Measurements from ENCODE around the gene CHIC2.
"Not testable (repeated sequence)": the region's sequence is repeated elsewhere in the genome, so short reads cannot be mapped to it uniquely, and the experiment has no call there.

Gene CHIC2

DNA sequence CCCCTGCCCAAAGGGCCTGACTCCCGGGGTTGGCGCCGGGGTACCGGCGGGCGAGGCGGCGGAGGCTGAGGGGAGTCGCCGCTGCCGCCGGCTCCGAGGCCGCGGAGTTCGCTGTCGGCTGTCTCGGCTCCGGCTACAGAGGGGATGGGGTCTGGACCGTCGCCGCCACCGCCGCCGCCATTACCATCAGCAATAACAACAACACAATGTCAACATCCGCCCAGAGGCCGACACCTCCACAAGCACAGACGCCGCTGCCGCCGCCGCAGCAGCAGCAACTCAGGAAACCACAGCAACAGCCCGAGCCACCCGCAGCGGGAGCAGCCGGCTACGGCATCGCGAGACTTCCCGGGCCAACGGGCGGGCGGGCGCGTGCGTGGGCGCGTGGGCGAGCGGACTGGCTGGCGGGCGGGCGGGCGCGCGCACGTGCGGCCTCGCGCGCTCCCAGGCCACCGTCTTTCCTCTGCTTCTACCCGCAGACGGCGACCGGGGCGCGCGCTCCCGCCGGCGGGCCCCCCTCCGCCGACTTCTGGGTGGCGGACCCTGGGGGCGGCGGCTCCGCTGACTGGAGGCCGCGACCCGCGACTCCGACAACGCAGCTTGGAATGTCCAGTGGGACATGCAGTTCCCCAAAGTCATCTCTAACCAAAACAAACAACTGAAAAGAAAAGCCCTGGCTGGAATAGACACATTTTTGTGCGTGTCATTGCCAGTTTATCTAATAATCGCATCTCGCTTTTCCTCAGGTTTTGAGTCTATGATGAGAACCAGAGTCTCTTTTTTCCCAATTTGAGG, at the start of gene CHIC2:
CHIC2 (minus strand) TSS at position 289 of the 795 bp plus-strand sequence. CDS start 305 bp downstream, outside the sequence.
- peak; percentile 97 for DNase-seq

DNA sequence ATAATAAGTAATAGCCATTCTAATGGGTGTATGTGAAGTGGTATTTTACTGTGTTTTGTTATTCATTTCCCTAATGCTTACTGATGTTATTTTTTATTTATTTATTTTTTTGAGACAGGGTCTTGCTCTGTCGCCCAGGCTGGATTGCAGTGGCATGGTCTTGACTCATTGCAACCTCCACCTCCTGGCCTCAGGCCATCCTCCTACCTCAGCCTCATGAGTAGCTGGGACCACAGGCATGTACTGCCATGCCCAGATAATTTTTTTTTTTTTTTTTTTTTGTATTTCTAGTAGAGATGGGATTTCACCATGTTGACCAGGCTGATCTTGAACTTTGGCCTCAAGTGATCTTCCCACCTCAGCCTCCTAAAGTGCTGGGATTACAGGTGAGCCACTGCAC, 48.8 kb upstream of the CHIC2 start:
- DNase-seq = not testable (repeated sequence)

DNA sequence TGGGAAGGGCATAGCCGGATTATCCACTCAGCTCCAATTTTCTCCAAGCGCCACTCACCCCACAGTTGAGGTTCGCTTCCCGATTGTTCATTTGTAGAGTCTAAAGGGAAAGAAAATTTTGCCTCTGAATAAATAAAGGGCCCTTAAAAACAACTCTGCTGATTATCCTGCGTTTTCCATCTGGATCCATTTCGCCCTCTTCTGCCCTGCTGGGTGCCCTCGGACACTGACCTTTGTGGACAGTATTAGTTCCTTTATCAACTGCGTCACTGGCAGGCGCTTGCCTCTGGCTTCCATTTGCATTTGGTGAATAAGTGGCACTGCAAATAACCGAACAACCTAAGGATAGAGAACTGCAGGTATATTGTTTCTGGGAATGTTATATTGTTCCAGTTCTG, 45.6 kb upstream of the CHIC2 start:
- no peak for DNase-seq

DNA sequence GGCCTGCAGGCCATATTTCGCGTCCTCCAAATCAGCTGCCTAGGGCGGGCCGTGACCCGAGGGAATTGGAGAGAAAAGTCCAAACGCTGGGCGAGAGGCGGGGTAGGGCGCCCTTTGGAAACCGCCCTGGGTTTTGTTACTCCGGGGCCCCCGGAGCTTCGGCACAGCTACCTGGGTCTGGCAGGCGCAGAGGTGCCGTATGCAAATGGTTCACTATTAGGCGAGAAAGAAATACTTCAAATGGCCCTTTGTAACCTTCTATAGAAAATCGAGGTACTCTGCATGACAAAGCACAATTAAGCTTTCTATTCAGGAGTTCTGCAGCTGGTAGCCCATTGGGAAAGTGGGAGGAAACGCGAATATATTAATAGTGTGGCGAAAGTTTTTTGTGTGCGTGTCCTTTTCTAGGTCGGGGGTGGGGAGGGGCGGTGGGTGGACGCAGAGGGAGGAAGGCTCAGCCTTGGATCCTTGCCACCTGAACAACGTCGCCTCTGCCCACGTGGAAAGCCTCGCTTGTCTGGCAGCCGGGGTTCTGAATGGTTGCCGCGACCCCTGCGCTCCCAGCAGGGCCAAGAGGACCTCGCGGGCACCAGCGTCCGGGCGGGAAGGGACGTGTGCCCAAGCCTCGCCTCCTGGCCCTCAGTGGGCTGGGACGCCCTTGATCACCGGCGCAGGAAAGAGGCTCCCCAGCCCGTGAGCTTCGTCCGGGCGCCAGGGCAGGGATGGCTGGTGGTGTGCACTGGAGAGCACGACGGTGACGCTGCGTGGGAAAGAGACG, 45.0 kb upstream of the CHIC2 start:
- DNase-seq = no peak

DNA sequence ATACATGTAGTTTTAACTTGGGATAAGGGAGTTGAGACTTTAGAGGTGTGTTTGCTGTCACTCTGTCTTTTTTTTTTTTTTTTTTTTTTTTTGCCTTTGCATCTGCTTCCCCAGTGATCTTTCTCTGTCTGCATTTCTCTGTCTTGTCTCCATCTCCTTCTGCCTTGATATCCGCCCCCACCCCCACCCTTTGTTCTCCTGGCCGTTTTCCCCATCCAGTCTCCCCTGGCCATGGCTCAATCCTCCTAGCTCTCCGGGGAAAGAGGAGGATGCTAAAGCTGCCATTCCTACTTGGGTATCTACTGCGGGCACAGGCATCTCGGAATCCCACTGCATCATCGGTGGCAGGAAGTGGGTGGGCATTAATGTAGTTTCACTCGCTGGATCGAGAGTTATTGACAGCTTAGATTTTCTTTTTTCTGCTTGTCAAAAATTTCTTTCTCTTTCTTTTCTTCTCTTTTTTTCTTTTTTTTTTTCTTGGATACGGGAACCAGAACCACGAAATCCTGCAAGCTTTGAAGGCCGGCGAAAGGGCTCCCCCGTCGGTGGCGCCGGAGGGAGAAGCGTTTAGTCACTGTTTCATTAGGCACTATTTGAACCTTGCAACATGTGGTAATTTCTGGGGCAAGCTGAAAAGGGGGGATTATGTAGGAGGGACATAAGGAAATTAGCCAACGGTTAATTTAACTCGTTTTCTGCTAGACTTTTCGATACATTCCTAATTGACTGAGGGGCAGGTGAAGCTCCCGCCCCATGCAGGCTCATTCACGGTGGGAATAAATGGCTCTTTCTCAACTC, 43.7 kb upstream of the CHIC2 start:
- DNase-seq = no peak

DNA sequence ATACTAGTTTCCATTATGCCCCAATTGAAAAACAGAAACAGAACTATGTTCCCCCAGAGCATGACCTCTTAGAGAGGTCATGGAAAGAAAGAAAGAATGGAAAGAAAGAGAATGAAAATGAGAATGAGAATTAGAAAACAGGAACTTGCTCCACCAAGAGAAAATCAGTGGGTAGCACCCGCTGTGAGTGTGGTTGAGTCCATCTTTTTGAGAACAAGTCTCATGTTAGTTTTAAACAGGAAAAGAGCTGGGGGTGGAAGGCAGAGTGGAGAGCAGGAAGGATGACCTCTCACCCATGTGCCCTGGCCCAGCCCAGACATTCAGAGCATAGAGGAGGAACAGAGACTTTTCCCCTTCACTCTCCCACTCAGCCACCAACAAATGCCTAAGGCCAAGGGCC, 40.5 kb upstream of the CHIC2 start:
- DNase-seq = no peak

DNA sequence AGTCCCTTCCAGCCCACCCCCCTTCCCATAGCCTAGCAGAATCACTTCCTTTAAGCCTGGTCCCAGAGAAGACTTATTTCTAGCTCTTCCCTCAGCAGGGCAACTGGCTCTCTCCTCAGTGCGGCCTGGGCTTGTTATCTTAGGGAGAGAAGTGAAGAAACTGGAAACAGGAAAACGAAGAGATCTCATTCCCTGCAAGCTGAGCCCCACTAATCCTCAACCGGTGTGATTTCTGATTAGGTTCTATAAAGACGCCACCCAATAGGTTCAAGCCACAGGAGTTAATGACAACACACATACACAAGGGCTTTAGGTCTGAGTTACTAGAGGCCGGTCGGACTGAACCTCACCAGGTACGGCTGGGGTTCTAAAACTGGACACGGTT, 38.8 kb upstream of the CHIC2 start:
- DNase-seq = no peak

DNA sequence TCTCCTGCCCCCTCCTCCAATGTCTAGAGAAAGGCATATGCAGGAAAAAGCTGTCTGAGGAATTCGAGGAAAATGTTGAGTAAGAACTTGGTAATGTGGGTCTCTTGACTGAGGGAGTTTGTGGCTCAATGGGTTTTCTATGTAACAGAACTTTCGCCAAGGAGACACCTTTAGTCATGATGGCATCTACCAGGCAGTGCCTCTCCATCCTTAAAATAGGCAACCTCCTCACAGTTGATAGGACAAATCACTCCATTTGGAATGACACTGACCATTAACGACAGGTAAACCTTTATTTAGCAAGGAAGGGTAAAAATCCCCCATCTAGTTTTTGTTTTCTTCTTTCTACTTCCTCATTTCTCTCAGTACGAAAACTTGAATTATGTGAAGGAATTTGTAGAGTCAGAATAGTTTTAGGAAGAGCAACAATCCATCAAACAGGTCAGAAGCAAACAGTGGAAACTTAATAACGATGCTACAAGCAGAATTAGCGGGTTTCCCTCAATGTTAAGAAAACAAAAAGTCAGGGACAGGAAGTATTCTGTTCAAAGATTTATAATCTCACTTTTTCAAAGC, 38.2 kb upstream of the CHIC2 start:
- no peak for DNase-seq

DNA sequence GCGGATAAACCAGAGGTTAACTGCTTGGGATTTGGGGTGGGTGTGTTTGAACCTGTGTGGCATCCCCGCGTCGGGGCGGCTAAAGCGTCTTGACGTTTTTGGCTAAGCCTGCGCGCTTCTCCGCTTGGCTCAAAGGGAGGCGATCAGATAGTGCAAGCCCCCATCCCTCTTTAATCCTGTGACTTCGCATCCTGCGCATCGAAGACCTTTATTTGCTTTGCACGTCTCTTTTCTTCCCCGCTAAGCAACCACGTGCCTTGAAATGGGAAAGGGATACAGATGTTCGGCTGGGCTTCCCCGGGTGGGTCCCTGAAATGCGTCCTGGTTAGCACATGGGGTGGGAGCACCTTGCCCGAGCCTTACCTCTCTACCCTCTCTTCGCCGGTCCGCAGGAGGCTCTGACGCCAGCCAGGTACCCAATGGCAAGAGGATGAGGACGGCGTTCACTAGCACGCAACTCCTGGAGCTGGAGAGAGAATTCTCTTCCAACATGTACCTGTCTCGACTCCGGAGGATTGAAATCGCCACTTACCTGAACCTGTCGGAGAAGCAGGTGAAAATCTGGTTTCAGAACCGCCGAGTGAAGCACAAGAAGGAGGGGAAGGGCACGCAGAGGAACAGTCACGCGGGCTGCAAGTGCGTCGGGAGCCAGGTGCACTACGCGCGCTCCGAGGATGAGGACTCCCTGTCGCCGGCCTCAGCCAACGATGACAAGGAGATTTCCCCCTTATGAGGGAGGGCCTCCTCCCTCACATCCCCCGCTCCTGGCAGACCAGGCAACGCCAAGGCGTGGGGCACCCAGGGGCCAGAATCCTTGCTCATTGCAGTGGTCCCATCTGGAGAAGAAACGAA, 37.0 kb upstream of the CHIC2 start:
- DNase-seq = no peak

DNA sequence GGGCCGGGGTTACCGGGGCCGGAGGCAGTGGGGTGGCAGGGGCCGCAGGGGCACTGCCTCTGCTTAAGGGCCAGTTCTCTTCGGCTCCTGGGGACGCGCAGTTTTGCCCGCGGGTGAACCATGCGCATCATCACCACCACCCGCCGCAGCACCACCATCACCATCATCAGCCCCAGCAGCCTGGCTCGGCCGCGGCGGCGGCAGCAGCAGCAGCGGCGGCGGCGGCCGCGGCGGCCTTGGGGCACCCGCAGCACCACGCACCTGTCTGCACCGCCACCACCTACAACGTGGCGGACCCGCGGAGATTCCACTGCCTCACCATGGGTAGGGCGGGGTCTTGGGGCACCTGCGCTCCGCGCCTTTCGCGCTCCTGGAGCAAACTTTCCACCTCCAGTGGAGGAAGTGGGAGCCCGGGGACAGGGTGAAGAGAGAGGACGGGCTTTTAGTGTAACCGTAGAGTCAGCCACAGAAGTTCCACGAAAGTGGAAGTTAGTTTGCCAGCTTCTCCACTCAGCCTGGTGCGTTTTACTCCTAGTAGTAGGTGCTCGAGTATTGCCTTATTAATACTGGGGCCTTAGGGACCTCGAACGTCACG, 36.3 kb upstream of the CHIC2 start:
- DNase-seq = no peak

DNA sequence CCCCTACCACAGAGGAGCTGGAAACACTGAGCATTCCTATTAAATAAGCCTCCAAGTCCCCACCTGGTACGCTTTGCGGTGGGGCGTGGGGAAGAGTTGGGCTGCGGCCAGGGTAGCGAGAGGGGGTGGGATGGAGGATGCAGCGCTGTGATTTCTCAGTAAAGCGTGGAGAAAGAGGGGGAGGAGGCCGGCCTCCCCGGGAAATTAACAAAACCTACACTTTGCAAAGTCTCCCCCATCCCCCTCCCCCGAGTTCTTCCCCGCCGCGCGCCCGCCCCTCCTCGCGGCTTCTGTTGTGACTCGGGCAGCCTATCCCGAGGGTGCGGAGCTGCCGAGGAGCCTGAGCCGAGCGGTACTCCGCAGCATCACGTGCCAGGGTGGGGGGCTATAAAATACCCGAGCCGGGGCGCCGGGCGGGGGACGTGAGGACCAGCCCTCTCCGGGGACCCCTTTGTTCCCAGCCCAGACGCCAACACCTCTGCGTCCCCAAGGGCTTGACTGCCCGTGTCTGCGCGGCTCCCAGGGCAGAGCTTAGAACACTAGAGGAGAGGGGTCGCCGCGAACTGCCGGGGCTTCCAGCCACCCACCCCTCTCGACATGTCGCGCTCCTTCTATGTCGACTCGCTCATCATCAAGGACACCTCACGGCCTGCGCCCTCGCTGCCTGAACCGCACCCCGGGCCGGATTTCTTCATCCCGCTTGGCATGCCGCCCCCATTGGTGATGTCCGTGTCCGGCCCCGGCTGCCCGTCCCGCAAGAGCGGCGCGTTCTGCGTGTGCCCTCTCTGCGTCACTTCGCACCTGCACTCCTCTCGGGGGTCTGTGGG, 35.6 kb upstream of the CHIC2 start, which contains the start of gene GSX2:
GSX2 (plus strand) TSS at position 416 of the 827 bp plus-strand sequence; CDS start at position 598, 182 bp downstream.
- DNase-seq = no peak

DNA sequence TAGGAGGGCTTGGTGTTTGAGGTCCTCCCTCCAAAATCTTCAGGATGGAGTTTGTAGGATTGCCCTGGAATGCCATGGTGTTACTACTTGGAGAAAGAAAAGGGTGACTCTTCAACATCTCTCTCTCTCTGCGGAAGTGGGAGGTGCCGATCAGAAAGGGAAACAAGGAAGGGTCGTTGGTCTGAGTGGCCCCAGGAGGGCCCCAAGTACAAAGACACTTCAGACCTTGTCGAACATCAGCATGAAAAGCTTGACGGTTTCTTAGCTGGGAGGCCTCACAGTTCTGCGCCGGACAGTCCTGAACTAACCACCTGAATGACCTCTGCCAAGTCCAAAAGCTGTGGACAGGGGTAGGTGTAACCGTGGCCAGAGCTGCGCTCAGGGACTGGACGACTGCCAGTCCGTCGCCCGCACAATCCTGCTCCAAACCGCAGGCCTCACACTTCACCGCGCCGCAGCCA, 34.9 kb upstream of the CHIC2 start:
- no peak for DNase-seq

DNA sequence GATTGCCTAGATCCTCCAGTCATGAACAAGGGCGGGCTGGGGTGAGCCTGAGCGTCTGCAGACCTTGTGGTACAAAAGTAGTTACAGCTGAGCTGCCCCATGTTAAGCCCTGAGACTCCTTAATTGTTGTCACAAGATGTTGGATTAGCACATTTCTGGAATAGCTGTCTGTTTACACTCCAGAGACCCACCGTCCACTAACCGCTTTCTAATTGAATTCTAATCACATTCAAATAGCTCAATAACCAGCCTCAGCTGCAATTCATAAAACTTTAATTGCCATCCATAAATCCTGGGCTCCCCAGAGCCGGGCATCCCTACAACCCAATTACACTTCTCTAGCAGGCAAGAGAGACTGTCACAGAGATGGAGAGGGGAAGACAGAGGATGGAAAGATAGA, 34.0 kb upstream of the CHIC2 start:
- no peak for DNase-seq

DNA sequence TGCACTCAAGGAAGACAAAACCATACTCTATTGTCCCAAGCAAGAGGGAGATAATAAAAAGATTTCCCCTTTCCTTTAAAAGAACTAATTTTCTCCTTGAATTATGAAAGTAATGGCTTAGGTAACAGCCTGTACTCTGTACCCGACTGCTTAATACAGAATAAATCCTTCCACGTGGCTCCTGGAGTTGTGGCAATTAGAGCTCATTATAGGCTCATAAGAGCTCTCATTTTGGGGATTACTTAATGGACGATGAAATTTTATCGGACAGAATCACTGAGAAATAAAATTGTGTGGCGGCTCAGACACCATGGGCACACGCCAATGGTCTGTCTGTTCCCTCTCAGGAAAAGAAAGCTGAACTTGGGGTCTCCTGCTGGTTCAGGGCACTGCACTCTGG, 32.7 kb upstream of the CHIC2 start:
- no peak for DNase-seq

DNA sequence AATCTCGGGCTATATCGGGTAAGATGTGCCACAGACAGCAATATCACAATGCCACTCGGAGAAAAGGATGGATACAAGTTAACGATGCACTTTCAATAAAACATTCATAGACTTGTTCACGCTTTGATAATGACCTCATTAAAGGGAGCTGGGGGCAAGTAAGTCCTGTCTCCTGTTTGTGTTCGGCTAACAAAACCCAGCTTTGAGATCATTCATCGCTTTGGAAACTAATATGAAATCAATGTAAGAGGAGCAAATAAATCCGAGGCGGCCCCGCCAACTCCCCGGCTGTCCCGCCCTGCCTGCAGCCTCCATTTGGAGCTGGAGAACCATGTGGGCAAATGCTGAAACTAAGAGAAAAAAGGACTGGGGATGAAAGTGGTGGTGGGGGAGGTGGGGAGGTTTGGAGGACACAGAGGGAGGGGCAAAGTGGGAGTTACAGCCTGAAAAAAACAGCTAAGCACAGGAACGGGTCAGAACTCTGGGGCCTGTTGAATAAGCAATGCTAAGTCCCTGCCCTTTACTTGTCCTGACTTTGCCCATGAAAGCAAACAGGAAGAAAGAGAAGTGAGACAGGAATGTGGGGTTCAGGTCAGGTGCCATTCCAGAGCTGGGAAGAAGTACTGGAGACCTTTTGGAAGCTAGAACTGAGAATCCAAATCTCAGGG, 32.0 kb upstream of the CHIC2 start:
- DNase-seq = no peak

DNA sequence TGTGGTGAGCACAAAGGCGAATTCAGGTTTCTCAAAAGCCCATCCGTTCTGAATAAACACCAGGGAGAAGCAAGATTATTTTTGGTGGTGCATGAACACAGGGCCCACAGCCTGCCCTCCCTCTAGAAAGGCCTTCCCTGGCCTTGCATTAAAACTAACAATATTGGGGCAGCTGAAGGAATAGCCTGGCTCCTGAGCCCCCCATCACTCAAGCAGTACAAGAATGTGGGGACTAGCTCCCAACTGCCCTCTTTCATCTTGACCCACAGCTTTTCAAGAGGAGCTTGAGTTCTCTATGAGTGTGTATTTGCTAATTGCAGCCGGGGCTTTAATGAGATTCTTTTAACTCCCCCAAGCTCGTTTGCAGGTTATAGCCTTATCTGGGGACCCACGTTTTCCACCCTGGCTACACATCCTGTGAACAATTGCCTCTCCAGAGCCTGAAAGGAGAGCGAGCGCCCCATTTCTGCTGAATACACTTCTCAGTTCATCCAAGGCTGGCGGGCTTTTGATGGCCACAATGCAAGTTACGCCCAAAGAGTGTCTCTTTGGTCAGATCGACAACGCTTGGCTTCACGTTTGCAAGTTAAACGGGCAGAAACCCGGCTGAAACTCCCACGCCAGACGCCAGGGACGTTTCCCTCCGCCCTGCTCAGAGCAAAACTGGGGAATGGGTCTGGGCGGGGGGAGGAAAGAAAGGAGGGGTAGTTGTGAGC, 30.9 kb upstream of the CHIC2 start:
- DNase-seq = no peak

DNA sequence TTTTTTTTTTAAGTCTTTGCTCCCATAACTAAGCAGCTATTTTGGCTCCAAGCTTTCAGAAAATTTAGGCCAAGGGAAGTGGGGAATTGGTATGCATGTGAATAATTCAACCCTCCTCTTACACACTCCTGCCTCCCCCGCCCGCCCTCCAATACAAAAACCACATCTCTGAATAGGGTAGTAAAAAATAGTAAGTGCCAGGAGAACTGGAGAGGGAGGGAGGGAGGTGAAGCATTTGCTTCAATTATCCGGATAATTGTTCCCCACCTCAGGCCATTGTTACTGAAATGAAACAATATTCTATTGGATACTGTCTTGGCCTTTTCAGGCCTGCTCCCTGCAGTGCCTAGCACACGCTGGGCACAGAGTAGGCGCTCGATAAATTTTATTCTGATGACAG, 30.0 kb upstream of the CHIC2 start:
- DNase-seq = no peak

DNA sequence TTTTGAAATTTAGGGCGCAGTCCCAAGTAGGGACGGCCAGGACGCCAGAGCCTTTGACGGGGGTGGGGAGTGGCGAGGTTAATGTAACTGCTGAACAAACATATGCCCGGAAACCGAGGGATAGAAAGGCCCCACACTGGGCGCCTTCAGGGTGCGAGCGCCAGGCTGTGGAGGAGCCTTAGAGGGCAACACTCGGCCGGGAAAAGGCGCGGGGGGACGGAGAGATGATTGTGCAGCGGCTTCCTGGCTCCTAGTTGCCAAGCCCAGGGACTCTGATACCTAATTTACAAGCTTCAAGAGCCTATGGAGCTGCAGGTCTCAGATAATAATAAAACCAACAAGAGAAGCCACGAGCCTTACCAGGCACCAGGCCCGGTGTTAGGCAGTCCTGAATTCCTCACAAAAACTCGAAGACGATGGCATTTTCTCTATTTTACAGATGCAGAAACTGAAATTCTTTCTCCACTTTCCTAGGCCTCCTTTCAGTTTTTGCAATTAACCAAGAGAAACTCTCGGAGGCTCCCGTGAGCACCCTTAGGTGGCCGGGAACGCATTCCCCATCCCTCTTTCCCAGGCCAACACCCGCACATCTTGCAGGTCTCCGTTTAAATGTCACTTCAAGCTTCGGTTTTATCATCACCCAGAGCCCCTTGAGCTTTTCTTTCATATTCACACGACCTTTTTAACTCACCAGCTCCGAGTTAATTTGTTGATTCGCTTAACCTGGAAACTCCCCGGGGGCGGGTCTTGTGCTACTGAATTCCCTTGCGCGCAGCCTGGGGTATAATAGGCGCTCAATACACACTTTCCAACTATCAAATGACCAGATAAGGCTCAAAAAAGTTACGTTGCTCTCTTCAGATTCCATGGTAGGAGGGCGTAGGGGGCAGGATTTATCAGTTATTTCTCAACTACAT, 29.2 kb upstream of the CHIC2 start:
- no peak for DNase-seq

All from activated CD4-positive, alpha-beta T cell treated with anti-CD3 and anti-CD28 coated beads, Interleukin-10, Interleukin-2, amounts not matched to agents 100 ng/mL and 50 ng/mL, durations not matched to agents 16 hours and 8 hours (primary cell).